Lower leg skin (tissue), 4 donors: ENCODE results near the gene EYS. TPM values are rescaled to one million over a fixed set of nuclear protein-coding genes. Genes with fewer than 3 reads are reported as not detected.

Experiments
- DNase-seq, 2 donors: peaks; one replicate each; pipeline ENCODE4 v3.0.0-alpha.2; 2019; ENCODE audit warnings: low spot score in 2 of 2
- H3K4me3 ChIP-seq: fragments of 200-600 bp; sonication (generic); 2 replicates; pipeline ENCODE4 v1.5.1; 2017; ENCODE audit warnings: mild to moderate bottlenecking, low read depth; ENCODE audit not compliant: poor library complexity, severe bottlenecking
- CTCF ChIP-seq, 3 donors: fragments of 450-650 bp; IDR thresholded peaks; one replicate each; pipeline ENCODE4 v1.5.1; 2016; ENCODE audit warnings: antibody characterized with exemption in 3 of 3, mild to moderate bottlenecking in 3 of 3, moderate library complexity in 2 of 3
- POLR2A ChIP-seq, 2 donors: fragments of 450-650 bp; IDR thresholded peaks; one replicate each; pipeline ENCODE4 v1.6.1; 2016 to 2017; ENCODE audit warnings: antibody characterized with exemption in 2 of 2, mild to moderate bottlenecking in 1 of 2, moderate library complexity in 1 of 2
- WGBS, 2 donors: methylation state at CpG; one replicate each; pipeline ENCODE4 v1.1.5; 2018; 5-methylcytosine and 5-hydroxymethylcytosine counted together
- intact Hi-C: fragments of 100-400 bp; cut with DNase I; formaldehyde crosslinking; loops from one replicate; pipeline ENCODE4 v1.15.0; 2023; ENCODE audit warnings: low total_unique reads
- total RNA-seq, 4 donors: library from RNA; depleted of rRNA; stranded (reverse); fragments of >200 nt; gene quantifications; one replicate each; pipeline ENCODE4 v1.1.0, GENCODE V29; 2016

The EYS gene
- total RNA-seq, 4 donors from 2014 or later = 0.04 TPM; not detected in 3

- intact Hi-C loops = no loop called here
- no peak for DNase-seq
- TF ChIP-seq CTCF (IDR thresholded peaks at IDR 0.05) (no peak), POLR2A (IDR thresholded peaks at IDR 0.05) (no peak)
- no peak overlapping the region for H3K4me3 ChIP-seq
- WGBS, 2 donors = 50 to 52% methylated on average over 1 of the region's 1 CpG
Observed at GRCh38 chr6:64224819-64225218, 1482.2 kb downstream of the EYS start.

DNA sequence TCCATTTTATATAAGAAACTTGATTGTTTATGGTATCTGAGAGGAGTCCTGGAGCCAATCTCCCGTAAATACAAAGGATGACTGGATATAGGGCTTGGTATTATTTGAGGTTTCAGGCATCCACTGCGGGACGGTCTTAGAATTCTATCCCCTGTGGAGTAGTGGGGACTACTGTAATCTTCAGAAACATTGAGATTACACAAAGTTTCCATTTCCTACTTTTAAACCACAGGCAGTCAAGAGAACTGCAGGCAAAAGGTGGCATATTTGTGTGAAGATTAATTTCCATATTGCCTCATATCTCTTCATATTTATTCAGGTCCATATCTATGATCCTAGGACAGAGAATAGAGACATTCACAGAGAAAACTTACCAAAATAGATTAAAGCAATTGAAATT, 1485.2 kb downstream of the EYS start:
- TF ChIP-seq POLR2A (IDR thresholded peaks at IDR 0.05) (no peak), CTCF (IDR thresholded peaks at IDR 0.05) (no peak)
- DNase-seq = no peak
- 82 to 87% methylated on average over 3 of the region's 3 CpGs for WGBS, 2 donors
- H3K4me3 ChIP-seq = no peak overlapping the region
- intact Hi-C loops = no loop called here

GRCh38 chr6:64220801-64221200, 1486.2 kb downstream of the EYS start:
- no peak for TF ChIP-seq POLR2A (IDR thresholded peaks at IDR 0.05)
- no peak for TF ChIP-seq CTCF (IDR thresholded peaks at IDR 0.05)
- 76 to 88% methylated on average over 1 of the region's 1 CpG for WGBS, 2 donors
- intact Hi-C loops = no loop called here
- no peak for DNase-seq
- H3K4me3 ChIP-seq = no peak overlapping the region

- H3K4me3 ChIP-seq = no peak overlapping the region
- DNase-seq = no peak
- no peak for TF ChIP-seq CTCF (IDR thresholded peaks at IDR 0.05)
- TF ChIP-seq POLR2A (IDR thresholded peaks at IDR 0.05) = no peak
- intact Hi-C loops = no loop called here
- 75 to 80% methylated on average over 2 of the region's 2 CpGs for WGBS, 2 donors
Observed at GRCh38 chr6:64217721-64218620, 1489.1 kb downstream of the EYS start.

DNA sequence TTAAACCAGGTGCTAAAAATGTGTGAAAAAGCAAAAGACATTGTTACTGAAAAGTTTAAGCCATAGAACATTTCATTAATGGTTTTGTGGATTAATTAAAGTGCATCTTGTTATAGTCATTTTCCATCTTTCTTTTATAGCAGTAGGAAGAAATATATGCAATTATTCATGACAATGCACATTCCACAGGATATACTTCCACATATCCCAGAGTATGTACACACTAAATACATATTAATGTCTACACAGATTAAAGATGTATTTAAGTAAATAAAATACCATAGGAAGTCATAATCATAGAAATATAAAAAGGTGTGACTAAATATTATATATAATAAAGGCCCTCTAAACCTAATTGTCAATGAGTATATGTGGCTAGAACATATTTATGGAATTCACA, 1492.7 kb downstream of the EYS start:
- no peak overlapping the region for H3K4me3 ChIP-seq
- DNase-seq = no peak
- TF ChIP-seq POLR2A (IDR thresholded peaks at IDR 0.05) (no peak), CTCF (IDR thresholded peaks at IDR 0.05) (no peak)
- intact Hi-C loops = no loop called here

GRCh38 chr6:64213697-64214096, 1493.3 kb downstream of the EYS start:
- 45 to 50% methylated on average over 3 of the region's 3 CpGs for WGBS, 2 donors
- no peak for DNase-seq
- intact Hi-C loops = no loop called here

More at GRCh38 chr6:64213697-64214096, 1493.3 kb downstream of the EYS start:
- no peak overlapping the region for H3K4me3 ChIP-seq
- no peak for TF ChIP-seq CTCF (IDR thresholded peaks at IDR 0.05)
- no peak for TF ChIP-seq POLR2A (IDR thresholded peaks at IDR 0.05)
